OCI-M2 (cell line): ENCODE data around the gene SPRR2B.
"Not testable (repeated sequence)": the region's sequence is repeated elsewhere in the genome, so short reads cannot be mapped to it uniquely, and the experiment has no call there.

Experiments
- DNase-seq: peaks from one replicate; lab custom pipeline; 2025; ENCODE audit not compliant: unreplicated experiment; lab: John Stamatoyannopoulos, UW

Gene SPRR2B

DNA sequence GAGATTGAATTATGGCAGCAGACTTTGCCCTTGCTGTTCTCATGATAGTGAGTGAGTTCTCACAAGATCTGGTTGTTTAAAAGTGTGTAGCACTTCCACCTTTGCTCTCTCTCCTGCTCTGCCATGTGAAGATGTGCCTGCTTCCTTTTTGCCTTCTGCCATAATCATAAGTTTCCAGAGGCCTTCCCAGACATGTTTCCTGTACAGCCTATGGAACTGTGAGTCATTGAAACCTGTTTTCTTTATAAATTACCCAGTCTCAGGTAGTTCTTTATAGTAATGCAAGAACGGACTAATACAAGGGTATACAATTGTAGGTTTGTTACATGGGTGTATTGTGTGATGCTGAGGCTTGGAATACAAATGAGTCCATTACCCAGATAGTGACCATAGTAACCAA, 36.2 kb downstream of the SPRR2B start:
- DNase-seq, result no peak

DNA sequence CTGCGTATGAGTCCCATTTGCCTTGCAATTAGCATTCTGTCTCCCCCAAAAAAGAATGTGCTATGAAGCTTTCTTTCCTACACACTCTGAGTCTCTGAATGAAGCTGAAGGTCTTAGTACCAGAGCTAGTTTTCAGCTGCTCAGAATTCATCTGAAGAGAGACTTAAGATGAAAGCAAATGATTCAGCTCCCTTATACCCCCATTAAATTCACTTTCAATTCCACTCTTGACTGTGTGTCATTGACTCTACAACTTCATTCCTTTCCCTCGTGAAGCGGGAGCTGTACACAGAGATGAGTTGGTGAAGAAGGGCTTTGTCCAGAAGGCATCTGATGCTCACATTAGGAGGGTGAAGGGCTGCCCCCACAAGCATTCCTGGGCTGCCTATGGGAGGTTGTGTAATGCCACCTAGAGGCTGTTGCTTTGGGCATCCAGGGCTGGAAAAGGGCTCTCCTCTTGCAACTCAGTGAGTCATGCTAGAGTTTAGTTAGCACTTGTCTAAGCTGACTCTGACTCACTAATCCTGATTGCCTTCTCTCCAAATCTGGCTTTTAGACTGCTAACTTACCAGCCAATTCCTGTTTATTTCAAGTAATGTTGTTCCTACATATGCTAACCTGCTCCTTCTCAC, 38.6 kb downstream of the SPRR2B start:
- no peak for DNase-seq

DNA sequence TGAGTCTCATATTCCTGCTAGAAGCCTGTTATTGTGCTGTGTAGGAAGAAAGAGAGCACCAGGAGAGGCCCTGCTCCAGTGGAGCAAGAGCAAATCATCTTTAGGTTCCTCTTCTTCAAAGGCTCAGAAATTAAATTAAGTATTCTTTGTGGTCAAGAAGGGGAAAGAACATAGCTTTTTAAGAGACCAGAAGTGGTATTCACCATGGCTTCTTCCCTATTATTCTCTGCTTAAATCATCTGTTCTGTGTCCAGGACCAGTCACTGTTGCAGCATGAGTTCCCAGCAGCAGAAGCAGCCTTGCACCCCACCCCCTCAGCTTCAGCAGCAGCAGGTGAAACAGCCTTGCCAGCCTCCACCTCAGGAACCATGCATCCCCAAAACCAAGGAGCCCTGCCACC, 39.3 kb downstream of the SPRR2B start:
- no peak for DNase-seq

DNA sequence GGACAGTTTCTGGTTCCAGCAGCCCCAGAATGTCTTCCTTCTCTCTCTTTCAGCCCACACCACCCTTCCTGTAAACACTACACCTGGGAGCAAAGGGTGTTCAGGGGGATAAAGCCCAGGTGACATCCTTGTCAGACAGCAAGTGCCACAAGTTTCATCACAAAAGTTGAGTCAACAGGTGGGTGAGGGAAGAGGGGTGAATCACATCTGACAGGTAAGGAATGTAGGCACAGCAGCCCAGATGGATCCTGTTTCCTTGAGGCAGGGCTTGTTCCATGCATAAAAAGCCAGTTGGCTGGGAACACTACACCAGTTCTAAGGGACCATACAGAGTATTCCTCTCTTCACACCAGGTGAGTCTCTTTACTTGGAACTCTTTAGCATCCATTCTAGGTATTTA, 40.5 kb downstream of the SPRR2B start, which contains the start of gene SPRR1B:
SPRR1B (plus strand) TSS at position 309 of the 400 bp plus-strand sequence. CDS start 1,143 bp downstream, outside the sequence.
- no peak for DNase-seq

DNA sequence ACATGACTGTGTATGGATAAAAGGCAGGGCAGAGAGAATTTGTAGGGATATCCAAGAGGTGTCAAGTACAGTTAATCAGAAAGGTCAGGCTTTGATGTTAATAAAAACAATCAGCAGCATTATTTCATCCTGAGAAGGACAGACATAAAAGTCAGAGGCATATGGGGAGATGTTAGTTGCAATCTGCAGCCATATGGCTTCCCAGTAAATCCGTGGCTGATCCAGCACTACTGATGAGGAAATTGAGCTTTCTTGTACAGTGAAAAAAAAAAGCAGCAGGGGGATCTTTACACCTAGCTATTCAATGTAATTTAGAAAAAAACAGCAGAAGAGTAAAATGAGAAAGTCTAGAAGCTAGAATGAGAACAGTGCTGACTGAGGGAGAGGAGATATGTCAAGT, 42.6 kb downstream of the SPRR2B start:
- DNase-seq, result no peak

DNA sequence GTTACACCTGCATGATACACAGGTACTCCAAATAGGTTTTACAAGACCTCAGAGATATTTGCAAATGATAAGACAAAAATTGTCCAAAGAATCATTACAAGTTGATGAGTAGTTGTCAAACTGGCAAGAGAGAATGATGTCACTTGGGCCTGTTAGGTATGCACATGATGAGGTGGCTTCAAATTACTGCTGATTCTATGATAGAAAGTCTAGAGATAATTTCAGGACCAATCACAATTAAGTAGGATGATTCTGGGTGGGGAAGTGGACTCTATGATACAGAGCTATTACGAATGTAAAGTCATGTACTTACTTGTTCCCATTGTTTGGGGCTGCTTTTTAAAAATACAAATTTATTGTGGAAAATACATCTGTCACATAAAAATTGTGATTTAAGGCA, 45.6 kb downstream of the SPRR2B start:
- no peak for DNase-seq

DNA sequence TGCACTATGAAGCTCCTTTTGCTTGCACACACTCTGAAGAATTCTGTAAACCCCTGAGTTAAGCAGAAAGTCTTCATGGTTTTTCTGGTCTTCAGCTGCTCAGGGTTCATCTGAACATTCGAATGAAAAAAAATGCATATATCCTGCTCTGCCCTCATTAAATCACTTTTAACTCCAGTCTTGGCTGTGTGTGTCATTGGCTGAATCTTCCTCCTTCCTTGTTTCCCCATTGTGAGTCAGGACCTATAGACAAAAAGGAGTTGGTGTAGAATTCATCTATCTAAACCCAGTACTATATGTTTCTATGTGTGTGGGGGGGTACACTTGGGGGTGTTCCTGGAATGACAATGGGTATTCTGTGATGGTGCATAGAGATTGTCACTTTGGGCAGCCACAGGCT, 47.0 kb downstream of the SPRR2B start:
- no peak for DNase-seq

DNA sequence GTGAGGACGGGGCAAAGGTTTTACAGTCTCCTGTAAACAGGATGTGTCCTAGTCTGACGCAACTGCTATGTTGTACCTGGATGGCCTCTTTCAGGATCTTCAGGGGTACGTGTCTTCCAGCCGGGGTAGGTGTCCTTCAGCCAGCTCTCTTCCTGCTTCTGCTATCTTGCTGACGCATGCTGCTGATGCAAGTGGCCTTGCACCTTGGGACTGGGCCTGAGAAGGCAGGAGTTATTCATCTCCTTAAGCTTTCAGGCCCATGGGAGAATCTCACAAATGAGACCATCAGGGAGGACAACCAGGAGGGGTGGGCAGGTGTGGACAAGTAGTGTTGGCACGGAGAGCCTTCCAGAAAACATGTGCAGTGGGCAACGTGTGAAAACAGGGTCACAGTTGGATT, 48.3 kb downstream of the SPRR2B start:
- DNase-seq, result no peak

DNA sequence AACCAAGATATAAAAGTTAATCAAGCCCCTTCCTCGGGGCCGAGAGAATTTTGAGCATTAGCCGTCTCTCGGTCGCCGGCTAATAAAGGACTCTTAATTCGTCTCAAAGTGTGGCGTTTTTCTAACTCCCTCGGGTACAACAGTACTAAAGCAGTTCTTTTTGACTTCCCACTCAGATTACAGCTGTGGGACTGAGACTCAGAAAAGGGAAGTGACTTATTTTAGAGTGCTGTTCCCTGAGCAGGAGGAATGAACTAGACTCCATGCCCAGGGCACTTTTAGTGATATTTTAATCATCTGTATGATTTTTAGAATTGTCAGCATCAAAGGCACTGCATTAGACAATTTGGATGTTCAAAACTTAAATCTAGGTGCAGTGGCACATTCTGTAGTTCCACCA, 49.1 kb downstream of the SPRR2B start:
- DNase-seq, result not testable (repeated sequence)

DNA sequence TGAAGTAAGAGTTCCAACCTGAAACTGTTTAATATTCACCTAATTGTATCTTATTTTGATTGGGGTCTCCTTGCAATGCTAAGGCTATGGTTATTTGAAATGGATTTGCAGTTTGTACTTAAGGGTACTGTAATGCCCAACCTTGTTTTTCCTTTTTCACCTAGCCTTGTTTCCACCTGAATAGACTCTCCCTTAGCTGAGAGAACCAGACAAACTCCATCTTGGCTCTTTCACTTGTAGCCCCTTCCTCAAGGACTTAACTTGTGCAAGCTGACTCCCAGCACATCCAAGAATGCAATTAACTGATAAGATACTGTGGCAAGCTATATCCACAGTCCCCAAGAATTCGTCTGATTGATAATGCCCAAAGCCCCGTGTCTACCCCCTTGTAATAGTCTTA, 49.6 kb downstream of the SPRR2B start:
- DNase-seq, result not testable (repeated sequence)
